H1 (cell line): ENCODE measurements around the gene LEKR1. TPM values are rescaled to one million over a fixed set of nuclear protein-coding genes. Genes with fewer than 3 reads are reported as not detected.

Experiments used
- CTCF ChIA-PET: fragments of 300-600 bp; sonication (Branson Sonifier 250); formaldehyde crosslinking; loops from one replicate; lab custom pipeline; 2021; ENCODE audit not compliant: partially characterized antibody; lab: Charles Lee
- POLR2A ChIA-PET: fragments of 300-600 bp; sonication (Branson Sonifier 250); formaldehyde crosslinking; loops from one replicate; lab custom pipeline; 2021; ENCODE audit warnings: inconsistent platforms; ENCODE audit not compliant: partially characterized antibody; lab: Charles Lee
- DNase-seq, 2 experiments: peaks; one replicate each; pipeline versions ENCODE4 v3.0.0 to v3.0.0-alpha.2; 2010 to 2022; ENCODE audit warnings: low spot score in 2 of 2, low read depth in 1 of 2, mixed read lengths in 1 of 2
- FAIRE-seq: peaks from 2 replicates; lab custom pipeline; 2011; peaks lifted over from hg19 to GRCh38; lab: Jason Lieb, UNC
- H2AFZ ChIP-seq: 2 replicates; pipeline ENCODE4 v1.8.1; 2012; ENCODE audit warnings: low read length, inconsistent platforms
- H2AK5ac ChIP-seq: 2 replicates; pipeline ENCODE4 v1.6.1; 2013; ENCODE audit warnings: low read depth, low read length
- H2BK120ac ChIP-seq: replicated peaks from 2 replicates; pipeline ENCODE3; 2013; ENCODE audit warnings: low read depth, low read length, inconsistent platforms
- H2BK12ac ChIP-seq: 2 replicates; pipeline ENCODE4 v1.6.1; 2013; ENCODE audit warnings: low read depth, low read length
- H2BK15ac ChIP-seq: 2 replicates; pipeline ENCODE4 v1.6.1; 2013; ENCODE audit warnings: low read length
- H2BK20ac ChIP-seq: 2 replicates; pipeline ENCODE4 v1.6.1; 2013; ENCODE audit warnings: low read length
- H2BK5ac ChIP-seq: 2 replicates; pipeline ENCODE4 v1.6.1; 2013; ENCODE audit warnings: low read depth, low read length
- H3K14ac ChIP-seq: 2 replicates; pipeline ENCODE4 v1.6.1; 2013; ENCODE audit warnings: inconsistent platforms; ENCODE audit not compliant: insufficient read length
- H3K18ac ChIP-seq: 2 replicates; pipeline ENCODE4 v1.6.1; 2013; ENCODE audit warnings: low read length; ENCODE audit errors: extremely low read depth
- H3K23ac ChIP-seq: 2 replicates; pipeline ENCODE4 v1.6.1; 2013; ENCODE audit warnings: inconsistent platforms; ENCODE audit not compliant: insufficient read length
- H3K23me2 ChIP-seq: 2 replicates; pipeline ENCODE4 v1.6.1; 2013; ENCODE audit warnings: low read depth, low read length
- H3K27ac ChIP-seq: 2 replicates; pipeline ENCODE4 v1.6.1; 2011; ENCODE audit warnings: low read depth, low read length, inconsistent platforms
- H3K27me3 ChIP-seq, 4 experiments: replicated peaks in 1 of 4; 1 replicate in 1 of 4; 2 replicates in 3 of 4; pipeline versions ENCODE4 v1.6.1 to v1.8.1; 2011 to 2013; ENCODE audit warnings: low read length in 3 of 4, mild to moderate bottlenecking in 3 of 4, inconsistent platforms in 2 of 4, mixed read lengths in 2 of 4, moderate library complexity in 1 of 4; ENCODE audit not compliant: control insufficient read depth in 3 of 4, insufficient read depth in 3 of 4; ENCODE audit errors: extremely low read depth in 1 of 4
- H3K36me3 ChIP-seq, 4 experiments: 2 replicates each; pipeline versions ENCODE4 v1.6.1 to v1.8.1; 2011 to 2013; ENCODE audit warnings: mild to moderate bottlenecking in 4 of 4, low read length in 3 of 4, moderate library complexity in 2 of 4, control low read depth in 1 of 4, inconsistent platforms in 1 of 4; ENCODE audit not compliant: insufficient read depth in 4 of 4, control insufficient read depth in 2 of 4
- H3K4ac ChIP-seq: replicated peaks from 2 replicates; pipeline ENCODE3; 2013; ENCODE audit warnings: low read length, low read depth, mixed read lengths, inconsistent platforms; ENCODE audit not compliant: insufficient read length
- H3K4me1 ChIP-seq, 4 experiments: replicated peaks in 1 of 4; 1 replicate in 1 of 4; 2 replicates in 3 of 4; pipeline versions ENCODE4 v1.6.1 to v1.8.1; 2011 to 2013; ENCODE audit warnings: low read length in 3 of 4, inconsistent platforms in 2 of 4, mixed read lengths in 1 of 4; ENCODE audit not compliant: insufficient read depth in 4 of 4, control insufficient read depth in 3 of 4
- H3K4me2 ChIP-seq, 2 experiments: 2 replicates each; pipeline versions ENCODE4 v1.6.1 to v1.8.1; 2011 to 2013; ENCODE audit warnings: low read depth in 2 of 2, low read length in 2 of 2, control low read depth in 1 of 2, inconsistent platforms in 1 of 2, mild to moderate bottlenecking in 1 of 2; ENCODE audit not compliant: insufficient read depth in 1 of 2
- H3K4me3 ChIP-seq, 4 experiments: fragments of 200-600, 300-600 bp in 1 of 4; sonication (generic), shearing (Covaris generic), sonication (Bioruptor Twin) in 1 of 4; 2 replicates each; pipeline versions ENCODE4 v1.5.1 to v1.8.1; 2011 to 2016; ENCODE audit warnings: low read length in 4 of 4, low read depth in 3 of 4, control low read depth in 2 of 4, inconsistent platforms in 2 of 4, mild to moderate bottlenecking in 2 of 4, mixed read lengths in 1 of 4, moderate library complexity in 1 of 4; ENCODE audit not compliant: insufficient read depth in 2 of 4; ENCODE audit errors: extremely low read depth in 1 of 4
- H3K56ac ChIP-seq: replicated peaks from 2 replicates; pipeline ENCODE3; 2013; ENCODE audit warnings: low read depth, mild to moderate bottlenecking, mixed read lengths, low read length, inconsistent platforms; ENCODE audit not compliant: insufficient read length
- H3K79me1 ChIP-seq: 2 replicates; pipeline ENCODE4 v1.6.1; 2013; ENCODE audit warnings: low read depth, low read length, control low read depth
- H3K79me2 ChIP-seq, 2 experiments: 2 replicates each; pipeline versions ENCODE4 v1.6.1 to v1.8.1; 2012 to 2013; ENCODE audit warnings: low read length in 2 of 2, mild to moderate bottlenecking in 2 of 2, inconsistent platforms in 1 of 2; ENCODE audit not compliant: insufficient read depth in 2 of 2, control insufficient read depth in 1 of 2
- H3K9ac ChIP-seq, 4 experiments: replicated peaks in 1 of 4; 1 replicate in 1 of 4; 2 replicates in 3 of 4; pipeline versions ENCODE4 v1.6.1 to v1.8.1; 2011 to 2013; ENCODE audit warnings: low read depth in 3 of 4, low read length in 3 of 4, control low read depth in 2 of 4, mild to moderate bottlenecking in 2 of 4, moderate library complexity in 2 of 4, inconsistent platforms in 1 of 4; ENCODE audit errors: extremely low read depth in 1 of 4
- H3K9me3 ChIP-seq, 2 experiments: 2 replicates each; pipeline versions ENCODE4 v1.6.1 to v1.8.1; 2012 to 2013; ENCODE audit warnings: mild to moderate bottlenecking in 2 of 2, moderate library complexity in 2 of 2, control low read depth in 1 of 2, inconsistent platforms in 1 of 2, low read depth in 1 of 2, low read length in 1 of 2, mixed read lengths in 1 of 2; ENCODE audit not compliant: insufficient read depth in 2 of 2
- H4K20me1 ChIP-seq, 2 experiments: replicated peaks in 1 of 2; 2 replicates each; pipeline versions ENCODE3 to v1.8.1; 2011 to 2013; ENCODE audit warnings: inconsistent platforms in 2 of 2, low read length in 2 of 2, mild to moderate bottlenecking in 1 of 2; ENCODE audit not compliant: insufficient read depth in 2 of 2, control insufficient read depth in 1 of 2
- H4K5ac ChIP-seq: 2 replicates; pipeline ENCODE4 v1.6.1; 2013; ENCODE audit warnings: low read length, low read depth, mixed read lengths, inconsistent platforms; ENCODE audit not compliant: insufficient read length
- H4K8ac ChIP-seq: 2 replicates; pipeline ENCODE4 v1.8.0; 2013; ENCODE audit warnings: mild to moderate bottlenecking, moderate library complexity, low read length, inconsistent platforms; ENCODE audit not compliant: insufficient read depth; ENCODE audit errors: extremely low read depth
- H4K91ac ChIP-seq: replicated peaks from 2 replicates; pipeline ENCODE3; 2013; ENCODE audit warnings: low read length, mixed read lengths, inconsistent platforms; ENCODE audit not compliant: insufficient read length
- BCL11A ChIP-seq, 2 experiments: IDR thresholded peaks; one replicate each; pipeline ENCODE4 v1.6.1; 2011; ENCODE audit warnings: low read depth in 2 of 2, low read length in 2 of 2, mild to moderate bottlenecking in 2 of 2
- CTBP2 ChIP-seq: IDR thresholded peaks from 2 replicates; pipeline ENCODE4 v1.7.0; 2011; ENCODE audit warnings: borderline replicate concordance, mild to moderate bottlenecking, moderate library complexity, mixed read lengths, low read length; ENCODE audit not compliant: insufficient read depth, insufficient read length
- E2F6 ChIP-seq: IDR thresholded peaks from 2 replicates; pipeline ENCODE4 v1.6.1; 2012; ENCODE audit warnings: inconsistent platforms
- EGR1 ChIP-seq: IDR thresholded peaks from 2 replicates; pipeline ENCODE4 v1.6.1; 2011; ENCODE audit warnings: low read depth, low read length, borderline replicate concordance
- EP300 ChIP-seq, 2 experiments: IDR thresholded peaks; 1 replicate in 1 of 2; 2 replicates in 1 of 2; pipeline ENCODE4 v1.6.1; 2011 to 2012; ENCODE audit warnings: low read depth in 2 of 2, low read length in 2 of 2, mild to moderate bottlenecking in 2 of 2, borderline replicate concordance in 1 of 2, inconsistent platforms in 1 of 2, moderate library complexity in 1 of 2
- FOSL1 ChIP-seq: IDR thresholded peaks from 2 replicates; pipeline ENCODE4 v1.6.1; 2011; ENCODE audit warnings: mild to moderate bottlenecking, low read depth, low read length, moderate library complexity; ENCODE audit not compliant: insufficient read depth
- GABPA ChIP-seq: IDR thresholded peaks from 2 replicates; pipeline ENCODE4 v1.6.1; 2011; ENCODE audit warnings: mild to moderate bottlenecking, low read length, moderate library complexity, borderline replicate concordance; ENCODE audit not compliant: insufficient read depth
- JUN ChIP-seq: IDR thresholded peaks from 2 replicates; pipeline ENCODE4 v1.6.1; 2011; ENCODE audit warnings: low read depth, mild to moderate bottlenecking, improper control_type of control experiment, low read length
- JUND ChIP-seq: IDR thresholded peaks from 2 replicates; pipeline ENCODE4 v1.6.1; 2011; ENCODE audit warnings: mild to moderate bottlenecking, improper control_type of control experiment, low read length
- MAFK ChIP-seq: IDR thresholded peaks from 2 replicates; pipeline ENCODE4 v1.6.1; 2012; ENCODE audit warnings: low read depth, mild to moderate bottlenecking, improper control_type of control experiment, low read length
- POU5F1 ChIP-seq: IDR thresholded peaks from 2 replicates; pipeline ENCODE4 v1.6.1; 2011; ENCODE audit warnings: low read depth, mild to moderate bottlenecking, low read length, moderate library complexity
- RAD21 ChIP-seq, 2 experiments: IDR thresholded peaks in 1 of 2; conservative IDR thresholded peaks in 1 of 2; 2 replicates each; pipeline ENCODE4 v1.6.1; 2011; ENCODE audit warnings: low read depth in 2 of 2, low read length in 2 of 2, improper control_type of control experiment in 1 of 2, inconsistent platforms in 1 of 2, mild to moderate bottlenecking in 1 of 2, moderate library complexity in 1 of 2
- SRF ChIP-seq: IDR thresholded peaks from 2 replicates; pipeline ENCODE4 v1.6.1; 2011; ENCODE audit warnings: mild to moderate bottlenecking, low read depth, low read length, moderate library complexity
- TBP ChIP-seq: IDR thresholded peaks from 2 replicates; pipeline ENCODE4 v1.6.1; 2011; ENCODE audit warnings: low read depth, low read length, improper control_type of control experiment
- WGBS, 2 experiments: shearing (Covaris generic) in 1 of 2; methylation state at CpG; one replicate each; pipeline versions ENCODE4 v1.1.6 to v1.1.7; 2013 to 2015; ENCODE audit warnings: low lambda C conversion rate in 2 of 2, mixed read lengths in 2 of 2, inconsistent platforms in 1 of 2, low coverage in 1 of 2, missing lambda C conversion rate in 1 of 2; ENCODE audit not compliant: insufficient replicate concordance in 2 of 2, insufficient coverage in 1 of 2, insufficient read length in 1 of 2; ENCODE audit errors: extremely low coverage in 1 of 2, missing lambda C conversion rate in 1 of 2; 5-methylcytosine and 5-hydroxymethylcytosine counted together
- polyA plus RNA-seq, 7 experiments: library from polyadenylated mRNA; depleted of rRNA in 3 of 7; stranded (reverse) in 5 of 7; unstranded in 2 of 7; fragments of >200 nt in 5 of 7; fragments of 200-250 nt in 2 of 7; gene quantifications; 1 replicate in 5 of 7; 2 replicates in 1 of 7; 4 replicates in 1 of 7; pipeline versions ENCODE4 v1.2.1 to v1.2.3, GENCODE V29; 2011 to 2013; ENCODE audit warnings: missing spikeins in 2 of 7, mixed read lengths in 2 of 7
- total RNA-seq: library from RNA; stranded (reverse); fragmentation: NEBNext Ultra II Directional; extraction: Animal tissue kit (Norgen Biotek cat#: 25700); gene quantifications from 2 replicates; pipeline ENCODE4 v1.2.1, GENCODE V29; 2021

Gene LEKR1
- total and polyA plus RNA-seq, 2 of the 8 experiments (the other 6 are each of a cell fraction or from before 2014, with no cell fraction given), result 0.08 TPM; not detected in 1

GRCh38 chr3:156837115-156837514 is 11.0 kb downstream of the LEKR1 start:
- Histone ChIP-seq H2AFZ (no peak overlapping the region), H3K14ac (no peak overlapping the region), H2BK5ac (no peak overlapping the region), H3K4me1 (peaks cover 0 to 7% (median 4%) of the 10 kb centered on the region in 4 experiments; a peak in 5 of 7 replicates), H3K4ac (no peak overlapping the region), H3K18ac (no peak overlapping the region), H4K91ac (no peak overlapping the region), H3K36me3 (no peaks in the 10 kb centered on the region), H3K4me3 (no peak overlapping the region), H3K79me2 (no peaks in the 10 kb centered on the region), H2BK120ac (no peak overlapping the region), H3K4me2 (no peak overlapping the region), H4K5ac (no peak overlapping the region), H3K79me1 (no peaks in the 10 kb centered on the region), H4K8ac (no peak overlapping the region), H3K23ac (no peak overlapping the region), H2BK15ac (no peak overlapping the region), H3K23me2 (no peaks in the 10 kb centered on the region), H4K20me1 (no peaks in the 10 kb centered on the region), H3K56ac (no peak overlapping the region), H3K9me3 (no peaks in the 10 kb centered on the region), H3K27me3 (no peaks in the 10 kb centered on the region; a peak in 2 of 7 replicates), H3K27ac (no peak overlapping the region), H3K9ac (no peak overlapping the region), H2BK12ac (no peak overlapping the region), H2BK20ac (no peak overlapping the region), H2AK5ac (no peak overlapping the region)
- no peak for FAIRE-seq
- no peak for DNase-seq
- ChIA-PET CTCF (no interaction called here), POLR2A (no interaction called here)
- 68% methylated on average over 5 of the region's 5 CpGs; no CpG with 5 or more reads in 1 of the 2 experiments for WGBS, 2 experiments
- no peak for TF ChIP-seq RAD21 (IDR thresholded peaks at IDR 0.05 in 1 of 2, conservative IDR thresholded peaks at IDR 0.05 in 1 of 2; ENCODE audit: low read depth in 2 of 2, low read length in 2 of 2)
- TF ChIP-seq GABPA, result no peak
- TF ChIP-seq MAFK, result no peak
- no peak for TF ChIP-seq FOSL1
- no peak for TF ChIP-seq EP300 (IDR thresholded peaks at IDR 0.05; ENCODE audit: borderline replicate concordance in 1 of 2, low read depth in 2 of 2, low read length in 2 of 2)
- TF ChIP-seq EGR1, result no peak
- no peak for TF ChIP-seq POU5F1
- TF ChIP-seq SRF, result no peak
- no peak for TF ChIP-seq JUND
- no peak for TF ChIP-seq BCL11A (IDR thresholded peaks at IDR 0.05; ENCODE audit: low read depth in 2 of 2, low read length in 2 of 2)
- no peak for TF ChIP-seq TBP
- TF ChIP-seq CTBP2, result no peak
- no peak for TF ChIP-seq E2F6
- TF ChIP-seq JUN, result no peak
